Osteoblast (primary cell): ENCODE measurements around the gene GPX4. TPM values are rescaled to one million over a fixed set of nuclear protein-coding genes. Genes with fewer than 3 reads are reported as not detected.

ENCODE experiments used
- DNase-seq: peaks from one replicate; pipeline ENCODE4 v3.0.0; 2011; ENCODE audit warnings: low spot score, mixed read lengths; ENCODE audit not compliant: insufficient read length; ENCODE audit errors: missing footprints
- H2AFZ ChIP-seq: 2 replicates; pipeline ENCODE4 v1.6.0; 2011; ENCODE audit warnings: mild to moderate bottlenecking, low read length
- H3K27ac ChIP-seq: 2 replicates; pipeline ENCODE4 v1.5.1; 2011; ENCODE audit warnings: mild to moderate bottlenecking, low read depth, low read length, moderate library complexity
- H3K27me3 ChIP-seq: 2 replicates; pipeline ENCODE4 v1.6.0; 2012; ENCODE audit warnings: mild to moderate bottlenecking, control low read depth, inconsistent platforms, low read length, moderate library complexity; ENCODE audit not compliant: insufficient read depth
- H3K36me3 ChIP-seq: 2 replicates; pipeline ENCODE4 v1.5.1; 2011; ENCODE audit warnings: mild to moderate bottlenecking, low read length, control low read depth, moderate library complexity; ENCODE audit not compliant: insufficient read depth
- H3K4me1 ChIP-seq: 2 replicates; pipeline ENCODE4 v1.5.1; 2011; ENCODE audit warnings: mild to moderate bottlenecking, low read length, control low read depth, moderate library complexity; ENCODE audit not compliant: insufficient read depth
- H3K4me2 ChIP-seq: 2 replicates; pipeline ENCODE4 v1.6.0; 2011; ENCODE audit warnings: mild to moderate bottlenecking, low read length; ENCODE audit not compliant: insufficient read depth
- H3K4me3 ChIP-seq: fragments of 200-600 bp; sonication (generic); 3 replicates; pipeline ENCODE4 v1.5.1; 2012; ENCODE audit warnings: mild to moderate bottlenecking, low read length, inconsistent platforms; ENCODE audit not compliant: insufficient read depth
- H3K79me2 ChIP-seq: 2 replicates; pipeline ENCODE4 v1.6.0; 2012; ENCODE audit warnings: mild to moderate bottlenecking, low read length, control low read depth, inconsistent platforms; ENCODE audit not compliant: insufficient read depth
- H3K9me3 ChIP-seq: 2 replicates; pipeline ENCODE4 v1.5.1; 2011; ENCODE audit warnings: low read depth, low read length, control low read depth
- H4K20me1 ChIP-seq: 2 replicates; pipeline ENCODE4 v1.6.0; 2012; ENCODE audit warnings: mild to moderate bottlenecking, low read length, control low read depth; ENCODE audit not compliant: insufficient read depth
- CTCF ChIP-seq: IDR thresholded peaks from 2 replicates; pipeline ENCODE4 v1.5.1; 2011; ENCODE audit warnings: mild to moderate bottlenecking, low read depth, low read length, moderate library complexity; ENCODE audit errors: extremely low read depth
- total RNA-seq: library from RNA; depleted of rRNA; stranded (reverse); fragments of >200 nt; gene quantifications from 2 replicates; pipeline ENCODE4 v1.2.3, GENCODE V29; 2012

GPX4 gene
- total RNA-seq, 1 donor: 515 TPM

GRCh38 chr19:1091544-1092175 is 12.1 kb upstream of the GPX4 start:
- no peak for DNase-seq
- no peak for TF ChIP-seq CTCF
- no peak overlapping the region for H3K4me3 ChIP-seq

GRCh38 chr19:1093330-1093729 is 10.5 kb upstream of the GPX4 start:
- H3K4me1 ChIP-seq: peaks cover 10% of the 10 kb centered on the region
- no peak overlapping the region for H3K27ac ChIP-seq
- H3K9me3 ChIP-seq: no peaks in the 10 kb centered on the region
- no peak overlapping the region for H3K4me2 ChIP-seq
- H3K4me3 ChIP-seq: no peak overlapping the region
- no peak for DNase-seq
- no peak for TF ChIP-seq CTCF
- peaks cover 32% of the 10 kb centered on the region for H3K79me2 ChIP-seq
- H3K27me3 ChIP-seq: no peaks in the 10 kb centered on the region
- H2AFZ ChIP-seq: no peak overlapping the region
- peaks cover 21% of the 10 kb centered on the region for H3K36me3 ChIP-seq
- peaks cover 20% of the 10 kb centered on the region for H4K20me1 ChIP-seq

More at GRCh38 chr19:1091544-1092175, 12.1 kb upstream of the GPX4 start:
- Histone ChIP-seq H2AFZ (no peak overlapping the region), H3K4me2 (no peak overlapping the region), H3K36me3 (peaks cover 21% of the 10 kb centered on the region), H4K20me1 (peaks cover 24% of the 10 kb centered on the region), H3K79me2 (peaks cover 32% of the 10 kb centered on the region), H3K9me3 (no peaks in the 10 kb centered on the region), H3K4me1 (peaks cover 10% of the 10 kb centered on the region), H3K27ac (no peak overlapping the region), H3K27me3 (no peaks in the 10 kb centered on the region)

DNA sequence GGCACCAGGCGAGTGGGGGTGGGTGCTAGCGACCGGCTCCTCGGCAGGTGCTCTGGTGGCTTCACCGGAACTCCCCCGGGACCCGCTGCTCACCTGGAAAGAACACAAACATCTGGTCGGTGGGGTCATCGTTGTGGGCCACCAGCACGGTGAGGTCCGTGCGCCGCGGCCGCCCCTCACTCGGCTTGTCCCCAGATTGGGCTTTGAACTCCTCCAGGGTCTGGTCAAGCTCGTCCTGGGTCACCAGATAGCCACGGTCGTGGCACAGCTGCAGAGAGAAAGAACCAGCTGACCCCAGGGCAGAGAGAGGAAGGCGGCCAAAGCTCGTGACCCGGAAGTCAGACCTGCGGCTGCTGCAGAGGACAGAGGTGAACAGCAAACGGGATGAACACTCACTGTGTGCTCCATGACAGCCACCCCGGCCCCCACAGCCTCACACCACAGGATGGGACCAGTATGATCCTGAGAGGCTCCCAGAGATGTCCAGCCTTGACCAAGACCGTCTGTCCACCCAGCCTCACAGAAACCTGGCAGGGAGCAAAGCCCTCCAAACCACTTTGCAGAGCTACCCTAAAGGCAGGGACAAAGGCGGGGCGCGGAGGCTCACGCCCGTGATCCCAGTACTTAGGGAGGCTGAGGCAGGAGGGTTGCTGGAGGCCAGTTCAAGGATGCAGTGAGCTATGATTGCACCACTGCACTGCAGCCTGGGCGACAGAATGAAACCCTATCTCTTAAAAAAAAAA is 9.8 kb upstream of the GPX4 start:
- H3K79me2 ChIP-seq: peaks cover 32% of the 10 kb centered on the region
- no peak for DNase-seq
- peak overlapping the region; percentile 83 for H3K4me3 ChIP-seq
- peaks cover 16% of the 10 kb centered on the region for H3K4me1 ChIP-seq
- H3K4me2 ChIP-seq: peak overlapping the region; percentile 72
- peaks cover 17% of the 10 kb centered on the region for H4K20me1 ChIP-seq
- no peaks in the 10 kb centered on the region for H3K27me3 ChIP-seq
- peaks cover 21% of the 10 kb centered on the region for H3K36me3 ChIP-seq
- H3K27ac ChIP-seq: peak overlapping the region; percentile 44
- no peak overlapping the region for H2AFZ ChIP-seq
- TF ChIP-seq CTCF: no peak
- H3K9me3 ChIP-seq: no peaks in the 10 kb centered on the region

- no peak for TF ChIP-seq CTCF
- peaks cover 17% of the 10 kb centered on the region for H4K20me1 ChIP-seq
- H3K27me3 ChIP-seq: no peaks in the 10 kb centered on the region
- no peak for DNase-seq
- peak overlapping the region; percentile 83 for H3K4me3 ChIP-seq
- H3K4me2 ChIP-seq: peak overlapping the region; percentile 72
- H3K9me3 ChIP-seq: no peaks in the 10 kb centered on the region
- H2AFZ ChIP-seq: no peak overlapping the region
- peaks cover 21% of the 10 kb centered on the region for H3K4me1 ChIP-seq
- peak overlapping the region; percentile 44 for H3K27ac ChIP-seq
- H3K79me2 ChIP-seq: peaks cover 32% of the 10 kb centered on the region
- peaks cover 14% of the 10 kb centered on the region for H3K36me3 ChIP-seq
Measured at GRCh38 chr19:1094655-1094977, 9.2 kb upstream of the GPX4 start.
